Neural progenitor cell (in vitro differentiated cells): ENCODE results near the gene ZNF860.

Experiments used
- EZH2 ChIP-seq: fragments of 200-600 bp; sonication (generic); IDR thresholded peaks from 2 replicates; pipeline ENCODE4 v1.6.1; 2017; ENCODE audit warnings: antibody characterized with exemption, mild to moderate bottlenecking, moderate library complexity
- TF ChIP-seq, protein P1 (sequence below): fragments of 200-600 bp; sonication (generic); IDR thresholded peaks from 2 replicates; pipeline ENCODE4 v1.5.1; 2017; ENCODE audit warnings: antibody characterized with exemption, mild to moderate bottlenecking

DNA sequence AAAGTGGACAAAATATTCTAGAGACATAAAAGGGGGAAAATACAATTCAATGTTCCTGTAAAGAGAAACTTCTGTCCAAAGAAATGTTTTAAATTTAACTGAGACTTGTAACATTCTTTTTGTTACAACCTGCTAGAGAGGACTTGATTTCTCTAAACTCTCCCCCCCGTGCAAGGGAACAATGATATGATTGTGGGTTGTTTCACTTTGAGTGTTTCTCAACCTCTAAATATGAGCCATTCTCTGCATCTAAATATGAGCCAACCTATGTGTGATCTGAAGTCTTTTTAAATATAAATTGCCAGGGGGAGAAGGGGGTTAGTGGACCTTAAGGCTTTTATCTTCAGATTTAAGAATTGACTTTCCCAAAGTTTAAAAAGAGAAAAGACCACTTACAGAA is 14.6 kb downstream of the ZNF860 start:
- TF ChIP-seq, protein P1, sequence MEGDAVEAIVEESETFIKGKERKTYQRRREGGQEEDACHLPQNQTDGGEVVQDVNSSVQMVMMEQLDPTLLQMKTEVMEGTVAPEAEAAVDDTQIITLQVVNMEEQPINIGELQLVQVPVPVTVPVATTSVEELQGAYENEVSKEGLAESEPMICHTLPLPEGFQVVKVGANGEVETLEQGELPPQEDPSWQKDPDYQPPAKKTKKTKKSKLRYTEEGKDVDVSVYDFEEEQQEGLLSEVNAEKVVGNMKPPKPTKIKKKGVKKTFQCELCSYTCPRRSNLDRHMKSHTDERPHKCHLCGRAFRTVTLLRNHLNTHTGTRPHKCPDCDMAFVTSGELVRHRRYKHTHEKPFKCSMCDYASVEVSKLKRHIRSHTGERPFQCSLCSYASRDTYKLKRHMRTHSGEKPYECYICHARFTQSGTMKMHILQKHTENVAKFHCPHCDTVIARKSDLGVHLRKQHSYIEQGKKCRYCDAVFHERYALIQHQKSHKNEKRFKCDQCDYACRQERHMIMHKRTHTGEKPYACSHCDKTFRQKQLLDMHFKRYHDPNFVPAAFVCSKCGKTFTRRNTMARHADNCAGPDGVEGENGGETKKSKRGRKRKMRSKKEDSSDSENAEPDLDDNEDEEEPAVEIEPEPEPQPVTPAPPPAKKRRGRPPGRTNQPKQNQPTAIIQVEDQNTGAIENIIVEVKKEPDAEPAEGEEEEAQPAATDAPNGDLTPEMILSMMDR, result no peak
- no peak for TF ChIP-seq EZH2
